LNCAP (cell line): ENCODE results near the gene MIX23.

ENCODE experiments used
- CTCF ChIP-seq: fragments of 450-650 bp; IDR thresholded peaks from 2 replicates; pipeline ENCODE4 v1.5.1; 2017; ENCODE audit warnings: mild to moderate bottlenecking

The MIX23 gene

GRCh38 chr3:122403489-122403888 is 20.5 kb upstream of the MIX23 start:
- no peak for TF ChIP-seq CTCF

GRCh38 chr3:122398920-122399319 is 15.9 kb upstream of the MIX23 start:
- TF ChIP-seq CTCF = no peak

- no peak for TF ChIP-seq CTCF
These were observed 14.2 kb upstream of the MIX23 start for GRCh38 chr3:122397201-122397600.

- TF ChIP-seq CTCF = no peak
These were observed 13.5 kb upstream of the MIX23 start for GRCh38 chr3:122396511-122396910.

- no peak for TF ChIP-seq CTCF
These were observed 12.6 kb upstream of the MIX23 start for GRCh38 chr3:122395582-122395981.

GRCh38 chr3:122394173-122394572 is 11.1 kb upstream of the MIX23 start:
- no peak for TF ChIP-seq CTCF

- peak; percentile 77 for TF ChIP-seq CTCF
These were observed 10.1 kb upstream of the MIX23 start for GRCh38 chr3:122392868-122393844.
